Measurements from ENCODE around the gene RDH14. TPM values are rescaled to one million over a fixed set of nuclear protein-coding genes. Genes with fewer than 3 reads are reported as not detected.

The RDH14 gene
- total RNA-seq, 1 experiment from 2014 or later, result 17.0 TPM

DNA sequence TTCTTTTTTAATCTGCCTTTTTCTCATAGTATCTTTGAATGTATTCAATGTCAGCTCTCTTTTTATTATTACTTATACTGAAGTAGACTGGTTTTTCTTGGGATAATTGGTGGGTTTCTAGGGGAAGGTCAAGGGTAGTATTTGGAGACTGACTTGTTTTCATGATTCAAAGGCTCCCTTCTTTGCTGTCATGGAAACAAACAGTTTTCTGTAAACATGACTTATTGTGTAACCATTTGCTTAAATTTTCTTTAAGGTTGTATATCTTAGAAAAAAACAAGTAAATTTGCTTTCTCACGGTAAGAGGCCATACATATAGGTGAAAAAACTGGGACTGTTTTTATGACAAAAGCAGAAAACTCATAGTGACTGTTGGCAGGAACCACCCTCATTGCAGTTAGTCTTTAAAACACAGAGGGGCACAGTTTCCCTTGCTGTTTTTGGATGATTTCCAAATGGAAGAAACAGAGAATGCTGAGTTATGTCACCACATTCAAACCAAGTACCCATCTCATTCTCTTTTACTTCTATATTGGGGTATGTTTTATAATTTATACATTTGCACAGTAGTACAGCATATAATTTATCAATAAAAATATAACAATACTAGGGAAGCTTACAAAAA, 5.8 kb upstream of the RDH14 start:
- Mint-ChIP-seq H3K9me3 (ENCODE audit: unreplicated experiment) (no peaks in the 10 kb centered on the region), H3K36me3 (ENCODE audit: insufficient read depth, unreplicated experiment) (no peaks in the 10 kb centered on the region), H3K4me1 (ENCODE audit: low read depth, unreplicated experiment) (no peaks in the 10 kb centered on the region), H3K27me3 (ENCODE audit: insufficient read depth, unreplicated experiment) (no peaks in the 10 kb centered on the region), H3K4me3 (ENCODE audit: unreplicated experiment) (no peak overlapping the region), H3K27ac (ENCODE audit: unreplicated experiment) (no peak overlapping the region)
- no peaks in the 10 kb centered on the region for H3K36me3 ChIP-seq (ENCODE audit: control insufficient read depth, insufficient read depth, low read length)
- ChIA-PET POLR2A (no interaction called here), CTCF (no interaction called here)
- no TSS peak for BruUV-seq (replicated peaks)
- no peak for DNase-seq
- H3K9me3 ChIP-seq, result no peaks in the 10 kb centered on the region
- no peaks in the 10 kb centered on the region for H3K27me3 ChIP-seq (replicated peaks; ENCODE audit: control insufficient read depth, insufficient read depth, low read length)
- no peaks in the 10 kb centered on the region for H3K4me1 ChIP-seq
- TF ChIP-seq CTCF (IDR thresholded peaks at IDR 0.05; ENCODE audit: insufficient read depth in 1 of 2, low read depth in 1 of 2, low read length in 1 of 2, severe bottlenecking in 1 of 2, unreplicated experiment in 1 of 2), result no peak
- no peak overlapping the region for H3K4me3 ChIP-seq (ENCODE audit: low read depth, low read length)
- intact Hi-C loops (cut with micrococcal nuclease; ENCODE audit: unreplicated experiment), result no loop called here

DNA sequence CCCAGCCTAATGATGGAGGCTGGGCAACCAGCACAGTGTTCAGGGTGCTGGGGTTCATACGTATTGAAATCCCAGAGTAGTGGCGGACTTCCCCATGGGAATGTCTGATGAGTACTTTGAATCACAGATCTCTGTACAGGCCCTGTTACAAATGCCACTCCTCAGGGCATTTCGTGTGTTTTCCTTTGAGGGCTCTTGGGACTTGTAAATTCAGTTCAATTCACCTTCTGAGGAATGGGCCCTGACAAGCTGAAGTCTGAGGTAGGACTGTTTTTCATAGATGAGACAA, 288 bp upstream of the RDH14 start:
- Histone ChIP-seq H3K9me3 (no peaks in the 10 kb centered on the region), H3K4me3 (ENCODE audit: low read depth, low read length) (peak overlapping the region; percentile 73), H3K4me1 (peaks cover 8% of the 10 kb centered on the region), H3K36me3 (ENCODE audit: control insufficient read depth, insufficient read depth, low read length) (0 out of 2 replicates have a peak, but pooled peaks cover 2% of the 10 kb centered on the region), H3K27me3 (replicated peaks; ENCODE audit: control insufficient read depth, insufficient read depth, low read length) (no peaks in the 10 kb centered on the region)
- Mint-ChIP-seq H3K27ac (ENCODE audit: unreplicated experiment) (peak overlapping the region; percentile 80), H3K36me3 (ENCODE audit: insufficient read depth, unreplicated experiment) (no peaks in the 10 kb centered on the region), H3K27me3 (ENCODE audit: insufficient read depth, unreplicated experiment) (no peaks in the 10 kb centered on the region), H3K4me3 (ENCODE audit: unreplicated experiment) (peak overlapping the region; percentile 89), H3K4me1 (ENCODE audit: low read depth, unreplicated experiment) (peaks cover 14% of the 10 kb centered on the region), H3K9me3 (ENCODE audit: unreplicated experiment) (no peaks in the 10 kb centered on the region)
- intact Hi-C loops (cut with micrococcal nuclease; ENCODE audit: unreplicated experiment), result loop anchor here (1.0 to 5.0 kb wide), 2 partner anchors 40 to 797 kb away; partner anchors contain the start of gene OSR1
- DNase-seq, result no peak
- BruUV-seq (replicated peaks), result no TSS peak
- no peak for TF ChIP-seq CTCF (IDR thresholded peaks at IDR 0.05; ENCODE audit: insufficient read depth in 1 of 2, low read depth in 1 of 2, low read length in 1 of 2, severe bottlenecking in 1 of 2, unreplicated experiment in 1 of 2)
- POLR2A ChIA-PET, result interaction anchor here (0.6 kb wide), 1 partner anchor 110 kb away, joined by 7 read pairs; no protein-coding TSS in a partner anchor
- CTCF ChIA-PET, result interaction anchor here (1.2 kb wide), 1 partner anchor 40 kb away, joined by 5 read pairs; no protein-coding TSS in a partner anchor

GRCh38 chr2:18559531-18560030, 872 bp downstream of the RDH14 start:
- POLR2A ChIA-PET, result interaction anchor here (1.0 kb wide), 1 partner anchor 61 kb away, joined by 4 read pairs; no protein-coding TSS in a partner anchor
- TF ChIP-seq CTCF (IDR thresholded peaks at IDR 0.05; ENCODE audit: insufficient read depth in 1 of 2, low read depth in 1 of 2, low read length in 1 of 2, severe bottlenecking in 1 of 2, unreplicated experiment in 1 of 2), result no peak
- Mint-ChIP-seq H3K36me3 (ENCODE audit: insufficient read depth, unreplicated experiment) (peaks cover 9% of the 10 kb centered on the region), H3K27me3 (ENCODE audit: insufficient read depth, unreplicated experiment) (no peaks in the 10 kb centered on the region), H3K9me3 (ENCODE audit: unreplicated experiment) (no peaks in the 10 kb centered on the region), H3K4me3 (ENCODE audit: unreplicated experiment) (peak overlapping the region; percentile 89), H3K4me1 (ENCODE audit: low read depth, unreplicated experiment) (peaks cover 14% of the 10 kb centered on the region), H3K27ac (ENCODE audit: unreplicated experiment) (peak overlapping the region; percentile 80)
- BruUV-seq (replicated peaks), result TSS peak; percentile 44
- Histone ChIP-seq H3K36me3 (ENCODE audit: control insufficient read depth, insufficient read depth, low read length) (0 out of 2 replicates have a peak, but pooled peaks cover 2% of the 10 kb centered on the region), H3K4me1 (peaks cover 8% of the 10 kb centered on the region), H3K4me3 (ENCODE audit: low read depth, low read length) (peak overlapping the region; percentile 73), H3K27me3 (replicated peaks; ENCODE audit: control insufficient read depth, insufficient read depth, low read length) (no peaks in the 10 kb centered on the region), H3K9me3 (no peaks in the 10 kb centered on the region)
- peak in 1 of 2 experiments; percentile 3 for DNase-seq
- CTCF ChIA-PET, result interaction anchor here (0.8 kb wide), 1 partner anchor 39 kb away, joined by 3 read pairs; no protein-coding TSS in a partner anchor
- intact Hi-C loops (cut with micrococcal nuclease; ENCODE audit: unreplicated experiment), result loop anchor here (1.0 to 5.0 kb wide), 2 partner anchors 39 to 798 kb away; partner anchors contain the start of gene OSR1

Data from Caco-2 (cell line).